ENCODE results near the gene PRKAR2B.

PRKAR2B gene

DNA sequence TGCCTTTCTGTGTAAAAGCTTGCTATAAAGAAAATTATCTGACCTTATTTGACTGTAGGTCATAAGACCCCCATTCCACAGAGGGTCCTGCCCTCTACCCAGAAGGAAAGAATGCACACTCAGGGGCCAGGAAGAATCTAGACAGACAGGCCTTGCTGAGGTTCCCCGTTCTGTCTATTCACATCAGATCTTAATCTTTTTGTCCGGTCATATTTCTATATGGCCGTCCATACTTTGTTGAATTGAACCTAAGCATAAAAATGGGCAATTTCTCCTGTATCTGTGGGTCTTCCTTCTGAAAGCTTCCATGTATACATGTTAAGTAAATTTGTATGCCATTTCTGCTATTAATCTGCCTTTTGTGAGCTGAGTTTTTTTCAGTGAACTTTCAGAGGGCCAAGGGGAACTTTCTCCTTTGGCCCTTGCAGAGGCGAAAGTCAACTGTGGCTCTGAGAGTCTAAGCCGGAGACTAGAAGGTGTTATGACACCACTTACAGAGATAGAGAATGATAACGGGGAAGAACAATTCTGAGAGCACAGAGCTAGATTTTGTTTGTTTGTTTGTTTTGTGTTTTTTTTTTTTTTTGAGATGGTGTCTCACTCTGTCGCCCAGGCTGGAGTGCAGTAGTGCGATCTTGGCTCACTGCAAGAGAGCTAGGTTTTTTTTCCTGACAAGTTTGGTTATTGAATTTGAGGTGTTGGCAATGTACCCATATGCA, 11.6 kb upstream of the PRKAR2B start:
- no peak for DNase-seq (ENCODE audit: extremely low read depth, low read depth)
- TF ChIP-seq, protein P1, sequence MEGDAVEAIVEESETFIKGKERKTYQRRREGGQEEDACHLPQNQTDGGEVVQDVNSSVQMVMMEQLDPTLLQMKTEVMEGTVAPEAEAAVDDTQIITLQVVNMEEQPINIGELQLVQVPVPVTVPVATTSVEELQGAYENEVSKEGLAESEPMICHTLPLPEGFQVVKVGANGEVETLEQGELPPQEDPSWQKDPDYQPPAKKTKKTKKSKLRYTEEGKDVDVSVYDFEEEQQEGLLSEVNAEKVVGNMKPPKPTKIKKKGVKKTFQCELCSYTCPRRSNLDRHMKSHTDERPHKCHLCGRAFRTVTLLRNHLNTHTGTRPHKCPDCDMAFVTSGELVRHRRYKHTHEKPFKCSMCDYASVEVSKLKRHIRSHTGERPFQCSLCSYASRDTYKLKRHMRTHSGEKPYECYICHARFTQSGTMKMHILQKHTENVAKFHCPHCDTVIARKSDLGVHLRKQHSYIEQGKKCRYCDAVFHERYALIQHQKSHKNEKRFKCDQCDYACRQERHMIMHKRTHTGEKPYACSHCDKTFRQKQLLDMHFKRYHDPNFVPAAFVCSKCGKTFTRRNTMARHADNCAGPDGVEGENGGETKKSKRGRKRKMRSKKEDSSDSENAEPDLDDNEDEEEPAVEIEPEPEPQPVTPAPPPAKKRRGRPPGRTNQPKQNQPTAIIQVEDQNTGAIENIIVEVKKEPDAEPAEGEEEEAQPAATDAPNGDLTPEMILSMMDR (IDR thresholded peaks at IDR 0.05; ENCODE audit: low read depth, low read length, missing control alignments), result no peak
- no peak overlapping the region for H3K4me3 ChIP-seq (replicated peaks; ENCODE audit: low read depth, low read length)

DNA sequence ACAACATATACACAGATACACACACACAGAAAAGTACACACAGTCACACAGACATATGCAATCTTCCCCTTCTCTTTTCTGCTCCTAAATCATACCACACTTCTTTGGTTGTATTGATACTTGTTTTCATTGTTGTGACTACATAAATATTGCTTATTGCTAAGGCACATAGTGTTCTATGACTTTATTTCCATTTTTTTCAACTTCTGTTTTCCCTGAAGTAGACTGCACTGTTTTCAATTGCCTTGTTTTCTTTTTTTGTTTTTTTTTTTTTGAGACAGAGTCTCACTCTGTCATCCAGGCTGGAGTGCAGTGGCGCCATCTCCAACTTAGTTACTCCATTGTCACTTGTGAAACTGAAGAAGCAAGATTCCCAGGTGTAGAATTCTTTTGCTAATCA, 10.0 kb upstream of the PRKAR2B start:
- no peak for DNase-seq (ENCODE audit: extremely low read depth, low read depth)
- TF ChIP-seq, protein P1 (IDR thresholded peaks at IDR 0.05; ENCODE audit: low read depth, low read length, missing control alignments), result no peak
- no peak overlapping the region for H3K4me3 ChIP-seq (replicated peaks; ENCODE audit: low read depth, low read length)

DNA sequence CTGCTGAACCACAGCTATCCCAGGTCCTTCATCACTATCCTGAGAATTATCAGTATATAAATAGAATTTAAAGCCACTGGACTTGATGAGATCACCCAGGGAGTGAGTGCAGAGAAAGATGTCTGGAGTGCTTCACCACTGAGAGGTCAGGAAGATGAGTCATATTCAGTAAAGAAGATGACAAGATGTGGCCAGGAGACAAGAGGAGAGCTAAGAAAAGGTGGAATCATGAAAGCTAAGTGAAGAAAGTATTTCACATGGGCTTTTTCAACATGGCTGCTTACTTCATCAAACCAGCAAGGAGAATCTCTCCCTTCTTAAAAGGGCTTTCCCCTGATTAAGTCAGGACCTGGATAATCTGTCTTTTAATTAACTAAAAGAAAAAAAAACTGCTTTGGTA, 9.1 kb upstream of the PRKAR2B start:
- no peak overlapping the region for H3K4me3 ChIP-seq (replicated peaks; ENCODE audit: low read depth, low read length)
- peak; percentile 43 for DNase-seq (ENCODE audit: extremely low read depth, low read depth)
- TF ChIP-seq, protein P1 (IDR thresholded peaks at IDR 0.05; ENCODE audit: low read depth, low read length, missing control alignments), result no peak

DNA sequence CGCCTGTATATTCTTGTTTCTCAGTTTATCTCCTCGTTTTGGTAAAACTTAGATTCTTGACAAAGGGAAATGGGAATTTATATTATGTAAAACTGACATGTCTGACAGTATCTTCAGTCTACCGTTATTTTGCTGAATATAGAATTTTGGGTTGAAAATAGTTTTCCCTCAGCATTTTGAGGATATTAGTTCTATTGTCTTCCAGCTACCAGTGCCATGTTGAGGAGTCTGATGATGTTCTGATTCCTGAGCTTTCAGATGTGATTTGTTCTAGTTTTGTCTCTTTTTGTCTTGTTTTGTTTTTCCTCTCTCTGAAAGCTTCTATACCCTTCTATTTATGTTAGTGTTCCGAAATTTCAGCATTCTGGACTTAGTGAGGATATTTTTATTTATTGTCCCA, 8.0 kb upstream of the PRKAR2B start:
- TF ChIP-seq, protein P1 (IDR thresholded peaks at IDR 0.05; ENCODE audit: low read depth, low read length, missing control alignments), result no peak
- DNase-seq (ENCODE audit: extremely low read depth, low read depth), result no peak
- H3K4me3 ChIP-seq (replicated peaks; ENCODE audit: low read depth, low read length), result no peak overlapping the region

DNA sequence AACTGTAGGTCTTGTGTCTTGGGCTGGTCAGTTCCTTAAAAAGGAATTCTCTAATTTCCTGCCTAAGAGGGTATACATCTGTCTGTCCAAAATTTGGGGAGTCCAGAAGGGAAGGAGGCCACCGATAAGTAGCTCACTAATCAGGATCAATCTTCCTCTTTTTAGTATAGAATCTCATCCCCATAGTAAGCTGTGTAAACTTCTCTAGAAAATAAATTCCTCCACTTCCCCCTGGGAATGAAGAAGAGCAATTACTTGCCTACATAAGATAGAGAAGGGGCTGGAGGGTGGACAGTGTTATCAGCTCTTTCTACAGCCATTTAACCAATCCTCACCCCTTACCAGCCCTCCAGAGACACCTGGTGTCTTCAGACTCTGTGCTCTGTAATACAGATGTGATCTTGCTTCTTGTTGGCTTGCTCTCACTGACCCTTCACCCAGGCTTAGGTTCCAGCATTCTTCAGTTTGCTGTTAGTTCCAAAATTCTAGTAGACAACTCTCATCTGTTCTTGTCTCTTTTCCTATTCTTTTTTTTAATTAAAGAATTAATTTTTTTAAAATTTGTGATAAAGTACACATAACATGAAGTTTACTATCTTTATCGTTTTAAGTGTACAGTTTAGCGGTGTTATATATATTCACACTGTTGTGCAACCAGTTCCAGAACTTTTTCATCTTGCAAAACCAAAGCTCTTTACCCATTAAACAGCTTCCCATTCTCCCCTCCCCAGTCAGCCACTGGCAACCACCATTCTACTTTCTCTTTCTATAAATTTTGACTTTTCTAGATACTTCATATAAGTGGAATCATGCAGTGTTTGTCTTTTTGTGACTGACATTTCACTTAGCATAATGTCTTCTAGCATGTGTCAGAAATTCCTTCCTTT, 6.5 kb upstream of the PRKAR2B start:
- no peak for DNase-seq (ENCODE audit: extremely low read depth, low read depth)
- TF ChIP-seq, protein P1 (IDR thresholded peaks at IDR 0.05; ENCODE audit: low read depth, low read length, missing control alignments), result no peak

DNA sequence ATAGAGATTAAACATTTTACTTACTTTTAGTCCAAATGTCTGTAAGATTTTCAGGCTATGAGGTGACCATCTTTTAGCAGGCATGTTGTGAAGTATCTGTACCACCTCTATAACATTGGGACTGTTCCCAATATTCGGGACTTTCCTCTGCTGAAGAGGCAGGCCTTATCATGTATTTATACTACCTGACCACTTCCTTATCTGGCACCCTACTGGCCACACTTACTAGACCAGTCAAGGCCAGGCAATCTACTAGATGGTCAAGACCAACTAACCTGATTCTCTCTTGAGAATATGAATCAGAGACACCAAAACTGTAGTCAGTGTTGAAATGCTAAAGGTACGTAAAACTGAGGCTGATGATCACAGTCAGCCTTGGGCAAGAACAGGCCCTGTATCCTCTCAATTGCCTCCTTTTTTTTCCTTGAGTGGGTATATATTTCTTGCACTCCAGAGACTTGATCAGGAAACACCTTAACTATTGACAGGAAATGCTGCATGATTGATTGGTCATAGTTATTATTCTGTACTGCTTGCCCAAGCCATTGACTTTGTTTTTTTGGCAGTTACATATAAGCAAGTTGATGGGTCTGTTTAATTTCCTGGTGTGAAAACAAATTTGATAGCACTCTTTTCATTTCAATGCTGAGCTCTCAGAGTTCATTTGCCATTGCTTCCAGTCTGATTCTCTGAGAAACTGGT, 5.2 kb upstream of the PRKAR2B start:
- DNase-seq (ENCODE audit: extremely low read depth, low read depth), result no peak
- TF ChIP-seq, protein P1 (IDR thresholded peaks at IDR 0.05; ENCODE audit: low read depth, low read length, missing control alignments), result no peak
- no peak overlapping the region for H3K4me3 ChIP-seq (replicated peaks; ENCODE audit: low read depth, low read length)

More for the DNA sequence above, 6.5 kb upstream of the PRKAR2B start:
- H3K4me3 ChIP-seq (replicated peaks; ENCODE audit: low read depth, low read length), result no peak overlapping the region
